Limb (tissue), 2 donors: ENCODE measurements around the gene NR2F2.
A peak's percentile ranks its signal among the peaks of the same experiment; 100 is the strongest.

Experiments used
- DNase-seq, 2 donors: peaks; one replicate each; pipeline ENCODE4 v3.0.0-alpha.2; 2016; ENCODE audit errors: extremely low spot score in 2 of 2

The NR2F2 gene

GRCh38 chr15:96341513-96342405 lies 11.3 kb downstream of the NR2F2 start:
- peak in 1 of 2 donors; percentile 67 for DNase-seq

- DNase-seq: peak in 1 of 2 donors; percentile 31
Observed at GRCh38 chr15:96342406-96343112, 12.1 kb downstream of the NR2F2 start.

GRCh38 chr15:96343113-96344059 lies 12.9 kb downstream of the NR2F2 start:
- peak in 1 of 2 donors; percentile 50 for DNase-seq

- DNase-seq: peak in 1 of 2 donors; percentile 48
Observed at GRCh38 chr15:96344060-96344705, 13.7 kb downstream of the NR2F2 start.

GRCh38 chr15:96344706-96345559 lies 14.4 kb downstream of the NR2F2 start:
- peak in 1 of 2 donors; percentile 46 for DNase-seq

GRCh38 chr15:96345560-96346399 lies 15.3 kb downstream of the NR2F2 start:
- DNase-seq: peak; percentile 78

- no peak for DNase-seq
Observed at GRCh38 chr15:96346409-96346970, 16.0 kb downstream of the NR2F2 start.

GRCh38 chr15:96347181-96348111 lies 16.9 kb downstream of the NR2F2 start:
- peak in 1 of 2 donors; percentile 68 for DNase-seq

- DNase-seq: peak in 1 of 2 donors; percentile 34
Observed at GRCh38 chr15:96348112-96349027, 17.9 kb downstream of the NR2F2 start.

GRCh38 chr15:96349034-96349856 lies 18.7 kb downstream of the NR2F2 start:
- DNase-seq: no peak

GRCh38 chr15:96349857-96350720 lies 19.6 kb downstream of the NR2F2 start:
- DNase-seq: peak in 1 of 2 donors; percentile 4

GRCh38 chr15:96350934-96351724 lies 20.6 kb downstream of the NR2F2 start:
- no peak for DNase-seq

GRCh38 chr15:96351761-96352603 lies 21.5 kb downstream of the NR2F2 start:
- DNase-seq: peak in 1 of 2 donors; percentile 55
